Ascending aorta (tissue), 2 donors: Measurements from ENCODE around the gene PICK1. TPM values are rescaled to one million over a fixed set of nuclear protein-coding genes. Genes with fewer than 3 reads are reported as not detected.

Experiments used
- DNase-seq, 2 donors: peaks; one replicate each; pipeline ENCODE4 v3.0.0-alpha.2; 2019; ENCODE audit warnings: low spot score in 2 of 2
- H3K27ac ChIP-seq, 2 donors: fragments of 200-600 bp; sonication (generic); one replicate each; pipeline ENCODE4 v1.5.1; 2016 to 2017; ENCODE audit warnings: mild to moderate bottlenecking in 1 of 2
- H3K27me3 ChIP-seq: fragments of 200-600 bp; sonication (generic); one replicate; pipeline ENCODE4 v1.5.1; 2017
- H3K36me3 ChIP-seq, 2 donors: fragments of 200-600 bp; sonication (generic); one replicate each; pipeline ENCODE4 v1.5.1; 2016
- H3K4me1 ChIP-seq, 2 donors: fragments of 200-600 bp; sonication (generic); one replicate each; pipeline ENCODE4 v1.5.1; 2016 to 2017; ENCODE audit warnings: mild to moderate bottlenecking in 1 of 2
- H3K4me3 ChIP-seq, 2 donors: fragments of 200-600 bp; sonication (generic); one replicate each; pipeline ENCODE4 v1.5.1; 2016 to 2017; ENCODE audit warnings: mild to moderate bottlenecking in 1 of 2
- H3K9me3 ChIP-seq, 2 donors: fragments of 200-600 bp; sonication (generic); one replicate each; pipeline ENCODE4 v1.5.1; 2016
- intact Hi-C: fragments of 100-400 bp; cut with DNase I; formaldehyde crosslinking; loops from one replicate; pipeline ENCODE4 v1.15.1; 2023
- total RNA-seq: library from RNA; depleted of rRNA; stranded (reverse); fragments of >200 nt; gene quantifications from one replicate; pipeline ENCODE4 v1.1.0, GENCODE V29; 2016
- TF ChIP-seq, protein P1 (sequence below), 3 experiments: fragments of 200-600 bp in 2 of 3; fragments of 450-650 bp in 1 of 3; sonication (generic) in 2 of 3; IDR thresholded peaks; one replicate each; pipeline ENCODE4 v1.5.1; 2016 to 2019; ENCODE audit warnings: antibody characterized with exemption in 3 of 3, mild to moderate bottlenecking in 1 of 3, moderate library complexity in 1 of 3

PICK1 gene
- total RNA-seq, 1 donor from 2014 or later = 88.1 TPM

DNA sequence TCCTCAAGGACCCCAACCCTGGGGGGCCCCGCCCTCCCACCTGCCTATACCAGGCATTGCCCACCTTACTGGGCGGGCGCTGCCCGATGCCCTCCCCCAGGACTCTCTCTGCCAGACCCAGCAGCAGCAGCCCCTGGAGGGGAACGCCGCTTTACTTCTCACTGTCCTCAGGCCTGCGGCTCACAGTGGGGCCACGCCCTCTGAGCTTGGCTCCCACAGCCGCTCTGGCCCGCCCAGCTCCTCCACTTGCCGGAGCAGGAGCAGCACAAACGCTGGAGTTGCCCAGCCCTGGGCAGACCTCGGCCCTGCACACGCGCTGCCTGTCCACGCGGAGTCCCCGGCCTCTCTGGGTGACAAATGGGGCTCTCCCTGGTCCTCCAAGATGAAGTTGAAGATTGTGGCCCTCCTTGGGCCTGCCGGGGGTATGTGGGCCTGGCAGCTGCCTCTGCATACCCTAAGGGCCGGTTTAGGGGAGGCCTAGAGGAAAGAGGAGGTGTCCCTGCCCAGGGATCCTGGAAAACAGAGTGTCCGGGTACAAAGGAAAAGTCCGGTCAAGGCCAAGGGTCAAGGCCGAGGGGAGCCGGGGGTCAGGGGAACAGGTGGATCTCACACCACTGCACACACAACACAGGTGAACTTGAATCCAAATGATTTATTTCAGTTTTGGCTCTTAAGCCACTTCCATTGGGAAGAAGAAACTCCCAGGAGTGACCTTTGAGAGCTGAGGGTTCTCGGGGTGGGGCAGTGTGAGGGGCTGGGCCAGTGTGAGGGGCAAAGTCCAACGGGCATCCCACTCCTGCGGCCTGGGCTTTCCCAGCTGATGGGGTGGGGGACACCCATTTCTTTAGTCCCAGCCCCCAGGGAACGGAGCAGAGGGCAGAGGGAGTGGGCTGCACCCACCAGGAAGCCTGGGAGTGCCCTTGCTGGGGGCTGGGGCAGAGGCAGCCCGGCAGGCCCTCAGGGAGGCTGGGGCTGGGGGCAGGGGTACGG, 54.0 kb downstream of the PICK1 start:
- H3K27me3 ChIP-seq = no peaks in the 10 kb centered on the region
- DNase-seq = no peak
- H3K9me3 ChIP-seq = no peaks in the 10 kb centered on the region
- H3K4me3 ChIP-seq = no peak overlapping the region
- intact Hi-C loops = loop anchor here (5.0 kb wide), 2 partner anchors 71 to 241 kb away; partner anchors contain the start of gene PLA2G6
- H3K36me3 ChIP-seq = no peaks in the 10 kb centered on the region
- H3K27ac ChIP-seq = no peak overlapping the region
- TF ChIP-seq, protein P1, sequence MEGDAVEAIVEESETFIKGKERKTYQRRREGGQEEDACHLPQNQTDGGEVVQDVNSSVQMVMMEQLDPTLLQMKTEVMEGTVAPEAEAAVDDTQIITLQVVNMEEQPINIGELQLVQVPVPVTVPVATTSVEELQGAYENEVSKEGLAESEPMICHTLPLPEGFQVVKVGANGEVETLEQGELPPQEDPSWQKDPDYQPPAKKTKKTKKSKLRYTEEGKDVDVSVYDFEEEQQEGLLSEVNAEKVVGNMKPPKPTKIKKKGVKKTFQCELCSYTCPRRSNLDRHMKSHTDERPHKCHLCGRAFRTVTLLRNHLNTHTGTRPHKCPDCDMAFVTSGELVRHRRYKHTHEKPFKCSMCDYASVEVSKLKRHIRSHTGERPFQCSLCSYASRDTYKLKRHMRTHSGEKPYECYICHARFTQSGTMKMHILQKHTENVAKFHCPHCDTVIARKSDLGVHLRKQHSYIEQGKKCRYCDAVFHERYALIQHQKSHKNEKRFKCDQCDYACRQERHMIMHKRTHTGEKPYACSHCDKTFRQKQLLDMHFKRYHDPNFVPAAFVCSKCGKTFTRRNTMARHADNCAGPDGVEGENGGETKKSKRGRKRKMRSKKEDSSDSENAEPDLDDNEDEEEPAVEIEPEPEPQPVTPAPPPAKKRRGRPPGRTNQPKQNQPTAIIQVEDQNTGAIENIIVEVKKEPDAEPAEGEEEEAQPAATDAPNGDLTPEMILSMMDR (IDR thresholded peaks at IDR 0.05) = no peak
- H3K4me1 ChIP-seq = peaks cover 0 to 19% of the 10 kb centered on the region in 2 donors

DNA sequence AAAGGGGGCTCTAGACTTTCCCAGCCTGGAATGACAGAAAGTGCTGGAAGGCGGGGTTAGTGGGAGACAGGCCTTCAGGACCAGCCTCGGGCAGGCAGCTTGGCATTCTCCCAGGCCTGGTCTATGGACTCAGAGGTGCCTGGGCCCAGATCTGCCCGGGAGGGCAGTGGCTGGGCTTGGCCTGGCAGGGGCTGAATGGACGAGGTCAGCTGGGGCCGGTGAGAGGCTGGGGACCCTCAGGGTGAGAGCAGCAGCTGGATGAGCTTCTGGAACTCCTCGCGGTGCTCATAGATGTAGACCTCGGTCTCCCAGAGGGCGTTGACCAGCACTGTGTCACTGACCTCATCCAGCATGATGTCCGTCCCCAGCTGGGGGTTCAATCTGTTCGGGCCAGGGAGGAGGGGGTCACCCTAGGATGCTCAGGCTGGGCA, 54.7 kb downstream of the PICK1 start:
- Histone ChIP-seq H3K27me3 (no peaks in the 10 kb centered on the region), H3K27ac (no peak overlapping the region), H3K4me1 (peaks cover 0 to 19% of the 10 kb centered on the region in 2 donors), H3K36me3 (no peaks in the 10 kb centered on the region), H3K4me3 (no peak overlapping the region), H3K9me3 (no peaks in the 10 kb centered on the region)
- TF ChIP-seq, protein P1 (IDR thresholded peaks at IDR 0.05) = no peak
- intact Hi-C loops = loop anchor here (5.0 kb wide), 2 partner anchors 70 to 240 kb away; partner anchors contain the start of gene PLA2G6
- DNase-seq = no peak

DNA sequence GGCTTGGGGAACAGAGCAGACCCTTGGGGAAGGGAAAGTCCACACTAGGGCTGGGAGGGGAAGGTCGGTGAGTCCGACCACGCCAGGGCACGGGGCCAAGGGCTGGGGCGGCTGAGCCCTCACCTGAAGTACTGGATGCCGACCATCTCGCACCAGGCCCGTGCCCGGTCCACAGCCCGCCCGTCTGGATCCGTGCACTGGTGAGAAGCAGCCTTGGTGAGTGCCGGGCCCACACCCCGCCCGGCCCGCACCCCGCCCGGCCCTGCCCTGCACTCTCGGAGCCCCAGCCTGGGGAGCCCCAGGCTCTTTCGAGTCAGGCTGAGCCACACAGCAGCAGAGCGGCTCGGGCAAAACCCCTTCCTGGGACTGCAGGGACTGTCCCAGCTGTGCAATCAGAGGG, 55.2 kb downstream of the PICK1 start:
- DNase-seq = no peak
- no peak overlapping the region for H3K4me3 ChIP-seq
- H3K9me3 ChIP-seq = no peaks in the 10 kb centered on the region
- intact Hi-C loops = loop anchor here (5.0 kb wide), 2 partner anchors 70 to 240 kb away; partner anchors contain the start of gene PLA2G6
- no peaks in the 10 kb centered on the region for H3K27me3 ChIP-seq
- H3K4me1 ChIP-seq = peaks cover 0 to 19% of the 10 kb centered on the region in 2 donors
- H3K27ac ChIP-seq = no peak overlapping the region
- TF ChIP-seq, protein P1 (IDR thresholded peaks at IDR 0.05) = no peak
- no peaks in the 10 kb centered on the region for H3K36me3 ChIP-seq

DNA sequence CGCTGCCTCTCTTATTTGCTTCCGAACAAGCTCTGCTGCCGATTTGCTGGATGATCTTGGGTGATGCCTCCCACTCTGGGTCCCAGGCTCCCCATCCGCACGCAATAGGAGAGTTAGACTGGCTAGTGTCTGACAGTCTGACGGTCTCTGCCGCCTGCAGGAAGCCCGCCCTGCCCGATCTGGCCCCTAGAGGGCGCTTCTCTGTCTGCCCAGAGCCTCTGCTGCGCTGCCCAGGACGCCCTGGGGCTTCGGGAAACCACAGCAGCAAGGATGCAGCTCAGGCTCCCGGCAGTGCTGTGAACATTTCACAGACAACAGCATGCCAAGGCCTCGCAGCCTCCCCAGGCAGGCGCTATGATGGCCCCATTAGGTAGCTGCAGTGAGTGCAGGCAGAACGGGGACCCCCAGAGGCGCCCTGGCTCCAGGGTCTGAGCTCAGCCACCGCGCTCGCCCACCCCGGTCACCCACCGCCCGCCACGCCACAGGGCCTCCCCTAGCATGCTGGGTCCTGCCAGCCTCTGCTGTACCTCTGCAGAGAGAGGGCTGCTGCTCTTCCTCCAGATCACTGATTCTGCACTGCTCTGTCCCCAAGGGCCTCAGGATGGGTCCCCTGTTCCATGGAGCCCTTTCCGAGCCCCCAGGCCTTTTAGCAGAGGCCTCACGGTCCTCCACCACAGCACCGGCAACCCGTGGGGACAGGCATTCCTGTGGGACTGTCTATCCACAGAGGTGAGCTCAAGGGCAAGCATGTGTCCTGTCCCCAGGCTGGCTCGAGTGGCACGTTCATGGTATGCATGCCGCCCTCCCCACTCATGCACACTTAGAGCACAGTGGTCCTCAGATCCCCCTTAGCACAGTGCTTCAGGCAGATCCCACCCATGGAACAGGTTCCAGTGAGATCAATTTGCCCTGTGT, 57.5 kb downstream of the PICK1 start:
- Histone ChIP-seq H3K4me1 (peaks cover 0 to 15% of the 10 kb centered on the region in 2 donors), H3K27ac (no peak overlapping the region), H3K9me3 (no peaks in the 10 kb centered on the region), H3K4me3 (no peak overlapping the region), H3K36me3 (no peaks in the 10 kb centered on the region), H3K27me3 (no peaks in the 10 kb centered on the region)
- DNase-seq = peak; percentile 27 to 89
- TF ChIP-seq, protein P1 (IDR thresholded peaks at IDR 0.05) = peak; percentile 94 to 97 (median 95)
- intact Hi-C loops = loop anchor here (5.0 kb wide), 2 partner anchors 68 to 238 kb away; partner anchors contain the start of gene PLA2G6
